ENCODE results near the gene ALG8. TPM values are rescaled to one million over a fixed set of nuclear protein-coding genes. Genes with fewer than 3 reads are reported as not detected.
"Not testable (repeated sequence)": the region's sequence is repeated elsewhere in the genome, so short reads cannot be mapped to it uniquely, and the experiment has no call there.

ALG8 gene
- total RNA-seq, result 10 to 100 TPM; 22.1 to 29.0 TPM
- long read RNA-seq, transcript ALG8-201 (13 exons, 1,675 nt), result major isoform, 13 of 20 reads
- long read RNA-seq, partial matches to known transcripts, result 0 of 20 reads
- long read RNA-seq, other reads (novel, unspliced or antisense), result 4 of 20 reads

- ATAC-seq (peak; percentile 99), DNase-seq (peak; percentile 94 to 98)
- intact Hi-C loops (cut with DNase I, micrococcal nuclease), result loop anchor here in 1 of 2 donors (10.0 kb wide), 1 partner anchor 425 kb away; no protein-coding TSS in a partner anchor
These were observed at the start of gene ALG8 for GRCh38 chr11:78139422-78140391. Gene ALG8 (minus strand): TSS chr11:78139626. CDS start chr11:78139588, 38 bp downstream.

GRCh38 chr11:78188286-78189173, 49.1 kb upstream of the ALG8 start, which contains the start of the genes KCTD21 and USP35:
Gene KCTD21 (minus strand): TSS chr11:78188626. CDS start chr11:78174554, 14,072 bp downstream.
Gene USP35 (plus strand): TSS chr11:78188919. CDS start chr11:78196246, 7,327 bp downstream.
- intact Hi-C loops (cut with DNase I, micrococcal nuclease), result no loop called here
- ATAC-seq, result peak; percentile 95
- peak; percentile 98 for DNase-seq

- DNase-seq (no peak), ATAC-seq (peak; percentile 43)
These were observed 48.2 kb upstream of the ALG8 start for GRCh38 chr11:78187366-78188285.

GRCh38 chr11:78181185-78181584, 41.8 kb upstream of the ALG8 start:
- no peak for ATAC-seq
- no peak for DNase-seq
- intact Hi-C loops (cut with DNase I, micrococcal nuclease), result no loop called here

More at GRCh38 chr11:78187366-78188285, 48.2 kb upstream of the ALG8 start:
- intact Hi-C loops (cut with DNase I, micrococcal nuclease), result no loop called here

GRCh38 chr11:78180751-78181150, 41.3 kb upstream of the ALG8 start:
- intact Hi-C loops (cut with DNase I, micrococcal nuclease), result no loop called here
- DNase-seq (no peak), ATAC-seq (no peak)

GRCh38 chr11:78179459-78180071, 40.1 kb upstream of the ALG8 start:
- no peak for DNase-seq
- peak; percentile 26 for ATAC-seq
- intact Hi-C loops (cut with DNase I, micrococcal nuclease), result no loop called here

GRCh38 chr11:78177216-78177615, 37.8 kb upstream of the ALG8 start:
- intact Hi-C loops (cut with DNase I, micrococcal nuclease), result no loop called here
- DNase-seq (no peak), ATAC-seq (no peak)

- ATAC-seq, result no peak
These were observed 37.2 kb upstream of the ALG8 start for GRCh38 chr11:78176605-78177141.

GRCh38 chr11:78175862-78176261, 36.4 kb upstream of the ALG8 start:
- intact Hi-C loops (cut with DNase I, micrococcal nuclease); DNase-seq; ATAC-seq: not testable (repeated sequence)

More at GRCh38 chr11:78176605-78177141, 37.2 kb upstream of the ALG8 start:
- intact Hi-C loops (cut with DNase I, micrococcal nuclease), result no loop called here
- no peak for DNase-seq

GRCh38 chr11:78171951-78172350, 32.5 kb upstream of the ALG8 start:
- intact Hi-C loops (cut with DNase I, micrococcal nuclease), result no loop called here
- no peak for DNase-seq

GRCh38 chr11:78170874-78171549, 31.6 kb upstream of the ALG8 start:
- intact Hi-C loops (cut with DNase I, micrococcal nuclease), result no loop called here
- no peak for ATAC-seq
- DNase-seq, result no peak

More at GRCh38 chr11:78171951-78172350, 32.5 kb upstream of the ALG8 start:
- no peak for ATAC-seq

- no peak for ATAC-seq
- intact Hi-C loops (cut with DNase I, micrococcal nuclease), result no loop called here
- DNase-seq, result no peak
These were observed 31.0 kb upstream of the ALG8 start for GRCh38 chr11:78170413-78170812.

GRCh38 chr11:78168539-78169477, 29.4 kb upstream of the ALG8 start:
- intact Hi-C loops (cut with DNase I, micrococcal nuclease), result no loop called here
- DNase-seq (peak in 1 of 2 donors; percentile 25), ATAC-seq (peak; percentile 27)

GRCh38 chr11:78166855-78167469, 27.5 kb upstream of the ALG8 start:
- intact Hi-C loops (cut with DNase I, micrococcal nuclease), result no loop called here
- no peak for DNase-seq
- ATAC-seq, result no peak

- ATAC-seq (no peak), DNase-seq (no peak)
- intact Hi-C loops (cut with DNase I, micrococcal nuclease), result no loop called here
These were observed 25.0 kb upstream of the ALG8 start for GRCh38 chr11:78164471-78164870.
